Cardiac muscle cell (in vitro differentiated cells and primary cell): ENCODE measurements around the gene HDAC3. TPM values are rescaled to one million over a fixed set of nuclear protein-coding genes. Genes with fewer than 3 reads are reported as not detected.

ENCODE experiments used
- DNase-seq, 2 donors: peaks; one replicate each; pipeline versions ENCODE4 v3.0.0 to v3.0.0-alpha.2; 2010 to 2017; ENCODE audit warnings: low read depth in 1 of 2, low spot score in 1 of 2
- H3K27ac ChIP-seq: fragments of 200-600 bp; sonication (generic); 2 replicates; pipeline ENCODE4 v1.5.1; 2016
- H3K27me3 ChIP-seq: fragments of 200-600 bp; sonication (generic); 2 replicates; pipeline ENCODE4 v1.6.0; 2016; ENCODE audit warnings: control low read depth
- H3K36me3 ChIP-seq: fragments of 200-600 bp; sonication (generic); 2 replicates; pipeline ENCODE4 v1.5.1; 2016; ENCODE audit warnings: control low read depth
- H3K4me1 ChIP-seq: fragments of 200-600 bp; sonication (generic); 2 replicates; pipeline ENCODE4 v1.8.1; 2017; ENCODE audit warnings: low read depth, mild to moderate bottlenecking, mixed run types
- H3K4me3 ChIP-seq: fragments of 200-600 bp; sonication (generic); 2 replicates; pipeline ENCODE4 v1.5.1; 2016; ENCODE audit warnings: mild to moderate bottlenecking
- H3K9me3 ChIP-seq: fragments of 200-600 bp; sonication (generic); 2 replicates; pipeline ENCODE4 v1.5.1; 2017; ENCODE audit warnings: low read depth, mild to moderate bottlenecking, control low read depth
- CTCF ChIP-seq: IDR thresholded peaks from 2 replicates; pipeline ENCODE4 v1.5.1; 2012; ENCODE audit warnings: low read depth, mild to moderate bottlenecking, low read length
- polyA plus RNA-seq: library from polyadenylated mRNA; unstranded; fragments of >200 nt; fragmentation: Nextera tagmentation; extraction: Ambion mirVana; gene quantifications from 2 replicates; pipeline ENCODE4 v1.2.1, GENCODE V29; 2016
- total RNA-seq: library from RNA; depleted of rRNA; stranded (reverse); fragments of >200 nt; gene quantifications from 2 replicates; pipeline ENCODE4 v1.2.3, GENCODE V29; 2016

The HDAC3 gene
- total and polyA plus RNA-seq, 2 experiments from 2014 or later = 78.3 to 117 TPM

DNA sequence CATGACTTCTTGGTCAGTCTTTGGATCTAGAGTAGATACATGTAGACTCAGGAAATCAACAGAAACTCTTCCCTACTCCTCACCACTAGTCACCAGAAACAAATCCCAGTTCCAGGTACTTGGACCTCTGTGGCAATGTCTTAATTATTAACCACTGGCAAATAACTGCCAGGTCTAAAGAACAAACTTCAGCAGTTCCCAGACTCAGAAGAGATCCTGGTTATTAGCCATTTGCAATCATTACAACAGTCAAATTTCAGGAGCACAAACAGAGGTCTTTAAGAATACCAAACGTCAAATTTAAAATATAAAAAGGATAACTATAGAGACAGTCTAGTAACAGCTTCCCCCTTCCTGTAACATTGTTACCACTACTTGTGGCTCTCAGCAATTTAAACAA lies 28.1 kb downstream of the HDAC3 start:
- no peak for TF ChIP-seq CTCF
- no peaks in the 10 kb centered on the region for H3K9me3 ChIP-seq
- no peaks in the 10 kb centered on the region for H3K27me3 ChIP-seq
- H3K4me1 ChIP-seq = peaks cover 5% of the 10 kb centered on the region
- no peak overlapping the region for H3K27ac ChIP-seq
- H3K36me3 ChIP-seq = no peaks in the 10 kb centered on the region
- no peak for DNase-seq
- H3K4me3 ChIP-seq = no peak overlapping the region

GRCh38 chr5:141608046-141608445 lies 28.6 kb downstream of the HDAC3 start:
- Histone ChIP-seq H3K27ac (peak overlapping the region; percentile 16), H3K36me3 (no peaks in the 10 kb centered on the region), H3K9me3 (no peaks in the 10 kb centered on the region), H3K4me1 (peaks cover under 1% of the 10 kb centered on the region), H3K4me3 (no peak overlapping the region), H3K27me3 (no peaks in the 10 kb centered on the region)
- no peak for DNase-seq
- no peak for TF ChIP-seq CTCF

GRCh38 chr5:141605523-141606277 lies 30.9 kb downstream of the HDAC3 start:
- no peak for TF ChIP-seq CTCF
- Histone ChIP-seq H3K4me3 (no peak overlapping the region), H3K27ac (no peak overlapping the region), H3K4me1 (no peaks in the 10 kb centered on the region), H3K36me3 (no peaks in the 10 kb centered on the region), H3K9me3 (no peaks in the 10 kb centered on the region), H3K27me3 (no peaks in the 10 kb centered on the region)
- peak in 1 of 2 donors; percentile 84 for DNase-seq

GRCh38 chr5:141603923-141604717 lies 32.5 kb downstream of the HDAC3 start:
- no peaks in the 10 kb centered on the region for H3K36me3 ChIP-seq
- H3K9me3 ChIP-seq = no peaks in the 10 kb centered on the region
- H3K4me1 ChIP-seq = no peaks in the 10 kb centered on the region
- DNase-seq = peak in 1 of 2 donors; percentile 89
- H3K27ac ChIP-seq = no peak overlapping the region
- no peaks in the 10 kb centered on the region for H3K27me3 ChIP-seq
- H3K4me3 ChIP-seq = no peak overlapping the region
- no peak for TF ChIP-seq CTCF

GRCh38 chr5:141602606-141603005 lies 34.0 kb downstream of the HDAC3 start:
- DNase-seq = no peak
- Histone ChIP-seq H3K27me3 (no peaks in the 10 kb centered on the region), H3K36me3 (no peaks in the 10 kb centered on the region), H3K4me1 (no peaks in the 10 kb centered on the region), H3K27ac (no peak overlapping the region), H3K4me3 (no peak overlapping the region), H3K9me3 (no peaks in the 10 kb centered on the region)
- TF ChIP-seq CTCF = no peak
